HG02943 (cell line): Measurements from ENCODE around the gene BEND2.
"Not testable (repeated sequence)": the region's sequence is repeated elsewhere in the genome, so short reads cannot be mapped to it uniquely, and the experiment has no call there.

ENCODE experiments used
- ATAC-seq: cut with Tn5 transposase; IDR thresholded peaks from one replicate; pipeline ENCODE4 v1.9.1; 2021; ENCODE audit warnings: mild to moderate bottlenecking, low read depth, moderate library complexity; ENCODE audit not compliant: unreplicated experiment

Gene BEND2

DNA sequence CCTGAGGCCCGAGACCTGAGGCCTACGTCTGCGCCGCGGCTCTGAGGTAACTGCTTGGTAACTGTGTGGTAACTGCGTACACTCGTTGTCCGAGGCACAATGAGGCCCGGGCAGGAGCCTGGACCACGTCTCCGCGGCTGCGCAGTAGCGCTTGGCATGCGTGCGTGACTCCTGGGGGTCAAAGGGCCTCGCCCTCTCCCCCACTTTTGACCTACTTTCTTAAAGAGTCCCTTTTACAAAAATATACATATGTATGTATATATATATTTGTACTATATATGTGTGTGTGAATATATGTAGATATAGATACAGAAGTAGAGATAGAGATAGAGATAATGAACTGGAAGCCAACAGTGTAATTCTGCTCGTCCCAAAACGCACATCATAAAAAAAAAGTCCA, at the start of gene BEND2:
BEND2 (minus strand) TSS at position 101 of the 400 bp plus-strand sequence. CDS start 136 bp downstream, outside the sequence.
- no peak for ATAC-seq

DNA sequence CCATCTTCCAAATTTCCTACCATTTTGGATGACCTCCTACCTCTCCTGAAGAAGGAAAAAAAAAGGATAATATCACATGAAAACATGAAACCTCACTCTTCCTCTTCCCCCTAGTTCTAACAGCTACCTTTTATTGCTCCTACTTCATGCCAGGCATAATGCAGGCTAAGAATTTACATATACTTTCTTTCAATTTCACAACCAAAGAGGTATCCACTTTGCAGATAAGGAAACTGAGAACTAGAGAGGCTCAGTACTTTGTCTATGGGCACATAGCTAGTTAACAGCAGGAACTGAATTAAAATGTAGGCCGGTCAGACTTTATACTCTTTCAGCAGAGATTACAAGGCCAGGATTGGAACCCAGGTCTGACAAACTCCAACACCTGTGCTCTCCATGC, 34.4 kb upstream of the BEND2 start:
- no peak for ATAC-seq

DNA sequence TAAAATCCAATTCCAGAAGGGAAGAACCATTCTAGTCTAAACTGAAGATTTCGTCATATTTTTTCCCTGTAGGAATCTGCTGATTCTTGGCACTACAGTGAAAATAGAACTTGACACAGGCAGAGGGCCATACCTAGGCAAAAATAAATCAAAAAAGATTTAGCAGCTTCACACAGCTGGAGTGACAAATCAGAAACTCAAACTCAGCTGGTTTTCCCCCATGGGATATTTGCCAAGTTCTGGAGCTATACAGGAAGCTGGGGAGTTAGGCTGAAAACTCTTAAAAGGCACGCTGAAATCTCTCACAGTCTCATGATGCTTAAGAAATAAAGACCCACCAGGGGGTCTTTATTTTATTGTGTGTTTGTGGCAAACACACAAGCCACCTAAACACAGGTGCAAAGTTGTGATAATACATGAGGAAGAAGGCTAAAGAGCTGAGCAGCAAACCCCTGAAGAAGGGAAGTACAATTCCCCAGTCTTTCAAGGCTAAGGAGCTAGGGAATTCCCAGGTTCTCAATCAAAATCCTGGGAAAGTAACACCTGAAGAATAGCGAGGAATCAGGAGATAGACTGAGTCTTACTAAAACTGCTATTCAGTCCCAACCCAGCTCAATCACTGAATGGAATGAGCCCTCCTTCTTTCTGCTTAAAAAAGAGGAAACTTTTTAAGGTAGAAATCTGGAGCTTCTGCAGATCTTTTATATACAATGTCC, 32.1 kb upstream of the BEND2 start:
- no peak for ATAC-seq

- not testable (repeated sequence) for ATAC-seq
These were observed 9.0 kb upstream of the BEND2 start for GRCh38 chrX:18229646-18230045.

DNA sequence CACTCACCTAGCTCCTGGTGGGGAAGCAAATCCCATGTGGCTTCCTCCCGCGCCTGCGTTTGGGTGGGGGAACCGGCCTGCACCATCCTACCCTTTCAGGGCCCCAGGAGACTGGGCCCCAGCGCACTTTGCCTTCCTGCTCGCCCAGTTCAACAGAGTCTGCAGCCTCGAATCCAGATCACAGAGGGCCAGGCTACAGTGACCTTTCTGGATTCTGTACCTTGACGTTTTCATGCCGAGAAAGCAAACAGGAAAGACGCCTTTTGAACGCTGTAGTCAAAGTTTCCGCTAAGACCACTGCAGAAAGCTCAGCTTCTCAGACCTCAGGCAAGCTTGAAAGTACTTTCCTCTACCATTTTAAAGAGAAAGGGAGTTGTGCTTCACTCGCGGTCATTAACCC, 7.4 kb upstream of the BEND2 start:
- no peak for ATAC-seq

DNA sequence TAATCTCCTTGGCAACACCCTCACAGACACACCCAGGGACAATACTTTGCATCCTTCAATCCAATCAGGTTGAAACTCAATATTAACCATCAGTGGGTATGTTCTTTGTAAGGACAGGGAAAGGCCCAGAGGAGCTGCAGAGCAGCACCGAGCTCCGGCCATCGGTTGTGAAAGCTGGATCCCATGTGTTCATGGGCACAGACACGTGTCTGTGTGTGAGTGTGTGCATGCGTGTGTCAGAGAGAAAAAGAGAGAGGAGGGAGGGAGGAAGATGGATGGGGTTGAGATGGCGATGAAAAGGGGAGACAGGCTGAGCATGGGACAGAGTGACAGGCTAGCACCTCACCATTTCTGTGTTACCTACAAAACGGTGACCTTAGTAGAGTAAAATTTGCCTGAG, 6.8 kb upstream of the BEND2 start:
- no peak for ATAC-seq

DNA sequence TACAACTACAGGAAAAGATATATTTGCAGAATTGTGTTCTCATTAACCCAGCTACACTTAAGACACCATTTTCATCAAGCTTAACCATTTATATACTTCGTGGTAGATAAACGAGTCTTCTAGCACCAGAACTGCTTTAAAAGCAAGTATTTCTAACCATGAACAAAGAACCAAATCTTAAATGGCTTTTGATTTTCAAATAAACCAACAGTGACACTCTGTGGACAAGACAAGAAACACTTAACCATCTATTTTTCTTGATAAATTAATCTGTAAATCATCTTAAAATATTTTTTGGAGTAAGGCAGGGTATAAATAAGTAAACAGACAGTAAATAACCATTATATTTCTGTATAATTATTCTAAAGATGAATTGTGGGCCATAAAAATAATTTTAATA, 10.2 kb downstream of the BEND2 start:
- ATAC-seq = no peak

- no peak for ATAC-seq
These were observed 14.0 kb downstream of the BEND2 start for GRCh38 chrX:18206657-18207056.

GRCh38 chrX:18203631-18204030, 17.1 kb downstream of the BEND2 start:
- no peak for ATAC-seq

GRCh38 chrX:18194688-18195087, 26.0 kb downstream of the BEND2 start:
- ATAC-seq = no peak

DNA sequence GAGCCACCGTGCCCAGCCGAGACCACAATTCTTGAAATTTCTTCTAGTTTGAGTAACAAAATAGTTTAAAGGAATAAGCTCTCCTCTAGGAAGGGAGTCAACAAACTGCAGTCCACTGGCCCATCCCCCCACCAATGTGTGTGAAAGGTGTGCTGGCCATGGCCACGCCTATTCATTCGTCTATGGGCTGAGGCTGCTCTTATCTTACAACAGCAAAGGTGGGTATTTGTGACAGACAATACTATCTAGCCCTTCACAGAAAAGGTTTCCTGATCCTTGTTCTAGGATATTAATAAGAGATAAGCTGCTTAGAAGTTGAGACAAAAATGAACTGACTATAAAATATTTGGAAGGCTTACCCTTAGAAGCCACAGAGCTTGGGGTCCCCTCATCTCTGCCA, 41.2 kb downstream of the BEND2 start:
- ATAC-seq = no peak

DNA sequence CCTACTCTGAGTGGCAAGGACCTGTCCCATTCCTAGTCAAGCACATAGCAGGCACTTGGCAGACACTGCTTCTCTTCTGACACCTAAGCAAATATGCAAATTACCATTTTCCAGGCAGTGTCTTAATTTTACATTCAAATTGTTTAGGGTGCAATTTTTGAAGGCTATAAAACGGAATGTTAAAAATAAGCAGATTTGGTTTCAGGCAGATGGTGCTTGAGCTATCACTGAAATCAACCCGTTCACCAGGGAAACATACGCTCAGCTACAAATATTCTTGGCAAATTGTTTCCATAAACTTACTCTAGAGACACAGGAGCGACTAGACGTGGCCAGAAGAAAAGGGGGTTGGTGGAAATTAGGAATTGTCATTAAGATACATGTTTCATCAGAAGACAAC, 45.7 kb downstream of the BEND2 start:
- ATAC-seq = no peak

- no peak for ATAC-seq
These were observed 46.5 kb downstream of the BEND2 start for GRCh38 chrX:18174209-18174608.

- ATAC-seq = no peak
These were observed 47.0 kb downstream of the BEND2 start for GRCh38 chrX:18173494-18174180.

DNA sequence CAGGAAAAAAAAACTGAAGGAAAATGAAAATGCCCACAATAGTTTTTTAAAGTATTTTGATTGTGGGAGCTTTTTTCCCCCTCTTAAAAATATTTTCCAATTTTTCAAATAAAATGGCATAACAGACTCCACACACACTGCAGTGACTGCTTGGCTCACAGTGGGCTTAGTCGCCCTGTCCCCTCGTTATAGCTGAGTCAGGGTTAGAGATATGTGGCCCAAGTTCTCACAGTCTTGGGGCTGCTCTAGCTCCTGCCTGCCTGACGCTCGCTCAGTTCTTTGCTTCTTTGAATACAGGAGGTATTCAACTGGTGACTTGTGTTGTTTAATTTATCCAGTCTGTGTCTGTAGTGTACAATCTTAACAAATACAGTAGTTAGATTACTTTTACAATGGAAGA, 47.7 kb downstream of the BEND2 start:
- no peak for ATAC-seq

DNA sequence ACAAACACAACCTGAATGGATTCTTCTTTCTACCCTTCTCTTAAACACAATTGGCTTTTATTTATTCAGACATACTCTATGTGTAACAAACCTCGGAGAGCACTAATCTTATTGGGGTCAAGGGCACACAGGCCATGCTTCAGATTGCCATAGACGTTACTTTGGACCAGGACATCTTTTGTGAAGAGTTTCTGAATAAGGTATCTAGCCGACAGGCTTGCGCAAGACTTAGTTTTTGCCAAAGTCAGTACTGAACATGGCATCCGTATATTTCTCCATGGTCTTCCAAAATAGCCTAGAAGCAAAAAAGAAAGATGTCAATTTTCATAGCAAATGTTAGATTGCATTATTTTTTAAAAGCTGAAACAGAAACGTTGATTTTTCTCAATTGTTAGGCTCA, 49.8 kb downstream of the BEND2 start:
- ATAC-seq = no peak

- no peak for ATAC-seq
These were observed 54.6 kb downstream of the BEND2 start for GRCh38 chrX:18166068-18166467.

- no peak for ATAC-seq
These were observed 60.3 kb downstream of the BEND2 start for GRCh38 chrX:18160369-18160768.

- ATAC-seq = no peak
These were observed 61.7 kb downstream of the BEND2 start for GRCh38 chrX:18158963-18159362.

DNA sequence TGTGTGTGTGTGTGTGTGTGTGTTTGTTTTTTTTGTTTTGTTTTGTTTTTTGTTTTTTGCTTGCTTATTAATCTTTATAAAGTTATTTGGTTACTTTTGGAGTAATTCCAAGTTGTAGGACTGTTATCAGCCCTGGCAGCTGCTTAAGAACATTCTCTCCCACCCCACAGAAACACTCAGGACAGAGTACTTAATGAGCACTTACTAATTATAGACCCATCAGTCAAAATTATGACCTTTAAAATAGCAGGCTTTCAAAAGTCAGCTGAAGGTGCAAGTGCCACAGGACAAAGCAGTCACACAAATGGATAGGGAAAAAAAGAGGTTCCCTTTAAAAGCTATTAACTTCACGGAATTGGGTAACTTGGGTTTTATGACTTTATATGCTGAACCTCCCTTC, 69.0 kb downstream of the BEND2 start:
- ATAC-seq = no peak

DNA sequence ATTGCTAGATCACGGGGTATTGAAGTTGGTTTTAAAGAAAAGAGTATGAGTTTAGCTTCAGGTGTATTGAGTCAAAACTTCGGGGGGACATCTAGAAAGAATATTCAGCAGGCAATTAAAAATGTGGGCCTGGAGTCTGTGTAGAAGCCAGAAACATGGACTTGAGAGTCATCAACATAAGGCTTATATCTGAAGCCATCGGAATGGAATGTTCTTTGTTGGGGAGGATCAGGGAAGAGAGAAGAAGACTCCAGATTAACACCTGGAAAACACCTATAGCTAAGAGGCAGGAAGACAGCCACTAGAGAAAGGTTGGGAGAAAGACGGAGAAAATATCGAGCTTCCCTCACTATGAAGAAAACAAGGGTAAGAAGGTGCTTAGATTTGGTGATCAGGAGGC, 69.5 kb downstream of the BEND2 start:
- no peak for ATAC-seq

DNA sequence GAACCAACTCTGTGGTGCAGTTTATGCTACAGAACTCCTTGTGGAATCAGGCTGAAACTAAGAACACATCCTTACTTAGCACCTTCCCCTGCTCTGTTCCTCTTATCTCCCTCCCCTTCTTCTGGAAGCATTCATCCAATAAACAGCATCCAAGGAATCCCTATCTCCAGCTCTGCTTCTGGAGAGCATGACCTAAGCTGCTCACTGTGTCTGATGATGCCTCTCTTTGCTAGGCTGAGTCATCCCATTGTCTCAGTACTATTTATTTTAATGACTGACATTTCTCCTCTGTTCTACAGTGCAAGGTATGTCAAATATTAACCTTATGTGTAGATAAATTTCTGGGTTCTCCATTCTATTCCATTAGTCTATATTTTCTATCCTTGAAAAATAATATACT, 71.2 kb downstream of the BEND2 start:
- no peak for ATAC-seq
